Stimulated activated CD4-positive, alpha-beta T cell treated with anti-CD3 and anti-CD28 coated beads, Interleukin-12 subunit alpha, Interleukin-12 subunit beta, amount 100 ng/mL, for 48 hours (primary cell): Measurements from ENCODE around the gene CXXC4.

ENCODE experiments used
- DNase-seq, 3 donors: peaks; one replicate each; pipeline ENCODE4 v3.0.0-alpha.2; 2020; ENCODE audit warnings: low read depth in 2 of 3, low spot score in 1 of 3

CXXC4 gene

GRCh38 chr4:104424475-104424941 lies 70.2 kb downstream of the CXXC4 start:
- DNase-seq, result no peak

GRCh38 chr4:104421566-104421965 lies 73.1 kb downstream of the CXXC4 start:
- no peak for DNase-seq

DNA sequence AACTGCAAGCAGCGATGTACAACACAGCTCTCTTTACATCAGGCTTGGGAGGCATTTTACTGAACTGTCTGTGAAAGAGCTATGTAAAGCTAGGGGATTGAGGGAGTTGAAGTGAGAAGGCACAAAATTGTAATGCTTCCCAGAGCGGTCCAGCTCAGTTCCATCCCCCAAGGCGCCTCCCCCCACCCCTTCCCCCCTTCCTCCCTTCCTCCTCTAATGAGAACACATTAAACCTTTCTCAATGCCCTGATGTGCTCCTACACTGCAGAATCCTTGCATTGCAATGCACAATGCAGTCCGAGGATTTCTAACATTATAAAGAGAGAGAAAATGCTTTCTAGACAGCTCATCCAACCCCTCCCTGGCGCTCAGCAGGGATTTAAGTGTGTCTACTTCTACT lies 73.9 kb downstream of the CXXC4 start:
- no peak for DNase-seq
